Stomach (tissue), 9 donors: ENCODE results near the gene RBM39. TPM values are rescaled to one million over a fixed set of nuclear protein-coding genes. Genes with fewer than 3 reads are reported as not detected.

Source experiments
- DNase-seq, 2 donors: peaks; one replicate each; pipeline versions ENCODE4 v3.0.0 to v3.0.0-alpha.2; 2013 to 2019
- H3K27ac ChIP-seq, 5 donors: fragments of 200-600 bp in 4 of 5; sonication (generic) in 4 of 5; one replicate each; pipeline ENCODE4 v1.5.1; 2013 to 2019; ENCODE audit warnings: mild to moderate bottlenecking in 1 of 5, moderate library complexity in 1 of 5
- H3K27me3 ChIP-seq, 3 donors: fragments of 200-600 bp; sonication (generic); one replicate each; pipeline ENCODE4 v1.5.1; 2017 to 2019; ENCODE audit warnings: mixed run types in 1 of 3
- H3K36me3 ChIP-seq, 4 donors: fragments of 200-600 bp; sonication (generic); 1 replicate in 3 of 4; 2 replicates in 1 of 4; pipeline ENCODE4 v1.5.1; 2016 to 2019
- H3K4me1 ChIP-seq, 4 donors: fragments of 200-600 bp; sonication (generic); one replicate each; pipeline ENCODE4 v1.5.1; 2016 to 2019
- H3K4me3 ChIP-seq, 4 donors: fragments of 200-600 bp; sonication (generic) in 3 of 4; one replicate each; pipeline ENCODE4 v1.5.1; 2016 to 2019; ENCODE audit warnings: mild to moderate bottlenecking in 1 of 4
- H3K9me3 ChIP-seq, 4 donors: fragments of 200-600 bp; sonication (generic); one replicate each; pipeline ENCODE4 v1.5.1; 2016 to 2019
- EP300 ChIP-seq: sonication (generic); formaldehyde crosslinking; IDR thresholded peaks from one replicate; pipeline ENCODE4 v1.6.1; 2017; ENCODE audit warnings: antibody characterized with exemption
- POLR2A ChIP-seq, 4 donors: fragments of 450-650 bp; IDR thresholded peaks; one replicate each; pipeline ENCODE4 v1.6.1; 2016; ENCODE audit warnings: antibody characterized with exemption in 4 of 4, control low read depth in 2 of 4, mild to moderate bottlenecking in 1 of 4, moderate library complexity in 1 of 4
- POLR2AphosphoS5 ChIP-seq, 3 donors: sonication (generic); formaldehyde crosslinking; IDR thresholded peaks; one replicate each; pipeline ENCODE4 v1.6.1; 2016; ENCODE audit warnings: antibody characterized with exemption in 3 of 3
- WGBS, 5 donors: extraction: QIAGEN DNeasy Blood & Tissue Kit in 3 of 5; methylation state at CpG; one replicate each; pipeline versions ENCODE4 v1.1.5 to v1.1.7; 2013 to 2018; 5-methylcytosine and 5-hydroxymethylcytosine counted together
- intact Hi-C: fragments of 100-400 bp; cut with DNase I; formaldehyde crosslinking; loops from one replicate; pipeline ENCODE4 v1.15.1; 2023; ENCODE audit warnings: low total_unique reads
- polyA plus RNA-seq, 3 donors: library from polyadenylated mRNA; stranded (reverse); fragments of 200-250 nt; gene quantifications; one replicate each; pipeline ENCODE4 v1.2.3, GENCODE V29; 2013
- total RNA-seq, 5 donors: library from RNA; depleted of rRNA; stranded (reverse); fragments of >200 nt; gene quantifications; one replicate each; pipeline versions ENCODE4 v1.1.0 to v1.2.3, GENCODE V29; 2014 to 2016
- TF ChIP-seq, protein P1 (sequence below), 7 experiments: fragments of 450-650 bp in 4 of 7; fragments of 200-600 bp in 3 of 7; sonication (generic) in 3 of 7; IDR thresholded peaks; one replicate each; pipeline ENCODE4 v1.5.1; 2016 to 2019; ENCODE audit warnings: antibody characterized with exemption in 7 of 7, control low read depth in 2 of 7, mild to moderate bottlenecking in 1 of 7
- donor health status: healthy with polysubstance abuse.
- donor health status: Bipolar disorder and iron deficiency.
- donor health status: healthy.

RBM39 gene
- total and polyA plus RNA-seq, 8 donors: 93.3 to 770 (median 396) TPM

DNA sequence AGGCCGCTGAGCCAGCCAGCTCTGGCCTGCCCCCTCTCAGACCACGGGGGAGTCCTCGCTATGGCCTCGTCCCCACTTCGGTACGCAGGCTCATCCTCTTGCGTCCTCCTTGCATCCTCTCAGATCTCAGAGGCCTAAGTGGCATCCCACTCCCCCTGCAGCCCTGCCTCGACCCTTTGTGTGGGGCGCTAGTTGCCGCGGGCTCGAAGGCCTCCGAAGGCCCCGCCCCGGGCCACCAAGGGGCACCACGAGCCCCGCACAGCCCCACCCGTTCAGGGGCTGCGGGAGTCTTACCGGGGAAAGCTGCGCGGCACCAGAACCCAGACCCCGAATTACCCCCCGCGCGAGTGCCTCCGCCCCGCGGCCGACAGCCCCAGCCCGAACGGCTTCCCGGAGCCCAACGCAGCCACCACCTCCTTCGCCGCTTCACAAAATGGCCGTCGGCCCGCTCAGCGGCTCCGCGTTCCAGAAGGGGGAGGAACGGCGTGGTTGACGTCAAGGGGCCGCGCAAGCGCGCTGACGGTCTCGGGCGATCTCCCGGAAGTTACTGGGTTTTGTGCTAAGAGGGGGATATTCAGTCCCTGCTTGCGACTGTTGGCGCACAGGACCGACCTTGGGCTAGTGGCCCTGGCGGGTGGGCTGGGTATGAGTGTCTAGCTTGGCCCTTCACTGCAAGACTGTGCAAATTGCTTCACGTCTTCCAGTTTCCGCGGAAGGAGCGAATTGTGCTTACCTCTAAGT, 77.4 kb downstream of the RBM39 start, which contains the start of the genes CPNE1 and RBM12:
TSS of gene CPNE1 (minus strand) at position 435 of the 741 bp plus-strand sequence. CDS start 31,977 bp downstream, outside the sequence.
TSS of gene RBM12 (minus strand) at position 435 of the 741 bp plus-strand sequence. CDS start 9,578 bp downstream, outside the sequence.
- Histone ChIP-seq H3K36me3 (peaks cover 8 to 22% (median 13%) of the 10 kb centered on the region in 4 donors), H3K27ac (peak within 1 kb of the TSS; percentile 90 to 99 (median 99)), H3K4me1 (peaks cover 31 to 41% (median 38%) of the 10 kb centered on the region in 4 donors), H3K4me3 (peak within 1 kb of the TSS; percentile 57 to 80 (median 70)), H3K27me3 (no peaks in the 10 kb centered on the region), H3K9me3 (no peaks in the 10 kb centered on the region)
- peak; percentile 92 to 98 for DNase-seq
- 0 to 2% (median 0%) methylated on average over 14 to 61 of the region's 61 CpGs for WGBS, 5 donors
- intact Hi-C loops: no loop called here
- TF ChIP-seq, protein P1, sequence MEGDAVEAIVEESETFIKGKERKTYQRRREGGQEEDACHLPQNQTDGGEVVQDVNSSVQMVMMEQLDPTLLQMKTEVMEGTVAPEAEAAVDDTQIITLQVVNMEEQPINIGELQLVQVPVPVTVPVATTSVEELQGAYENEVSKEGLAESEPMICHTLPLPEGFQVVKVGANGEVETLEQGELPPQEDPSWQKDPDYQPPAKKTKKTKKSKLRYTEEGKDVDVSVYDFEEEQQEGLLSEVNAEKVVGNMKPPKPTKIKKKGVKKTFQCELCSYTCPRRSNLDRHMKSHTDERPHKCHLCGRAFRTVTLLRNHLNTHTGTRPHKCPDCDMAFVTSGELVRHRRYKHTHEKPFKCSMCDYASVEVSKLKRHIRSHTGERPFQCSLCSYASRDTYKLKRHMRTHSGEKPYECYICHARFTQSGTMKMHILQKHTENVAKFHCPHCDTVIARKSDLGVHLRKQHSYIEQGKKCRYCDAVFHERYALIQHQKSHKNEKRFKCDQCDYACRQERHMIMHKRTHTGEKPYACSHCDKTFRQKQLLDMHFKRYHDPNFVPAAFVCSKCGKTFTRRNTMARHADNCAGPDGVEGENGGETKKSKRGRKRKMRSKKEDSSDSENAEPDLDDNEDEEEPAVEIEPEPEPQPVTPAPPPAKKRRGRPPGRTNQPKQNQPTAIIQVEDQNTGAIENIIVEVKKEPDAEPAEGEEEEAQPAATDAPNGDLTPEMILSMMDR (IDR thresholded peaks at IDR 0.05): no peak
- TF ChIP-seq POLR2AphosphoS5 (IDR thresholded peaks at IDR 0.05) (peak; percentile 96 to 99 (median 97)), EP300 (no peak), POLR2A (IDR thresholded peaks at IDR 0.05) (peak in 2 of 4 donors; percentile 63 to 92)

DNA sequence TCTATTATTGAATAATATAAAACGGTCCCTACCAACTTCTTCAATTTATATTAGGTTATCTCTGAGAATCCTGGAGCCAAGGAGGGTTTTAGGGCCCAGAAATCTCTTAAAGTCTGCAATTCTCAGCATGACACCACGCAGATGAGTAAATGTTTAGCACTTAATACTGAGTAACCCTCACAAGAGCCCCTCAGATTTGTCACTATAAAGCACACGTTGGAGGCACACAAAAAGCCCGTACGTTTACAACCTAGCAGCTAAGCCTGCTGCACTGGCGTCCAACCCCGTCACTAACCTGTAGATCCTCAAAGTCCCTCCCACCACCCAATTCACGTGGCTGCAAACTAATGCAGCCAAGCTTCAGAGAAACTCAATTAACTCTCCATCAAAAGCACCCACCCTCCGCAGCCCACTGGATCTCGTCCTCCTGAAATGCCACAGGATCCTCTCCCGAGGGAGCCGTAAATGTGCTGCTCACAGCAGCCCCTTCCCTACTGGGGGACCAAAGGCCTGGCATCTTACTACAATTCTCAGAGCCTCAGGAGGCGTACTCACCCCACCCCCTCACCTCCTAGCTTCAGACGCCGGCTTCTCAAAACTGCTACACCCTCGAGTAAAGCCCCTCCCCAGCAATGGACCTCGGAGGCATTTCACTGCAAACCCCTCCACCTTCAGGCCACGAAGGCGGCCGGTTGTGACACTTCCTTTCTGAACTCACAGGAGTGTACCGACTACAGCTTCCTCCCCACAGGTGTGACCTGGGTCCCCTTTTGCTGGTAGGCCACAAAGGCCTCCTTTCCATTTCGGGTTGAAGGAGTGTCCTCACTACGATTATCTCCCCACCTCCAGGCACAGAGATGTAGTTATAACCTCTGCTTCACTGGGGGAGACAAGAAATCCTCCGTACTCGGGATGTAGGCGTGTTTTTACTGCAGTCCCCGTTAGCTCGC, 78.3 kb downstream of the RBM39 start:
- Histone ChIP-seq H3K27me3 (no peaks in the 10 kb centered on the region), H3K4me3 (peak overlapping the region; percentile 57 to 80 (median 70)), H3K27ac (peak overlapping the region; percentile 90 to 99 (median 99)), H3K9me3 (no peaks in the 10 kb centered on the region), H3K4me1 (peaks cover 32 to 49% (median 45%) of the 10 kb centered on the region in 4 donors), H3K36me3 (peaks cover under 1 to 13% (median 5%) of the 10 kb centered on the region in 4 donors)
- DNase-seq: peak; percentile 52 to 83
- intact Hi-C loops: no loop called here
- TF ChIP-seq POLR2AphosphoS5 (IDR thresholded peaks at IDR 0.05) (no peak), EP300 (no peak), POLR2A (IDR thresholded peaks at IDR 0.05) (no peak)
- TF ChIP-seq, protein P1 (IDR thresholded peaks at IDR 0.05): no peak
- 0 to 1% (median 0%) methylated on average over 23 to 28 of the region's 28 CpGs for WGBS, 5 donors

DNA sequence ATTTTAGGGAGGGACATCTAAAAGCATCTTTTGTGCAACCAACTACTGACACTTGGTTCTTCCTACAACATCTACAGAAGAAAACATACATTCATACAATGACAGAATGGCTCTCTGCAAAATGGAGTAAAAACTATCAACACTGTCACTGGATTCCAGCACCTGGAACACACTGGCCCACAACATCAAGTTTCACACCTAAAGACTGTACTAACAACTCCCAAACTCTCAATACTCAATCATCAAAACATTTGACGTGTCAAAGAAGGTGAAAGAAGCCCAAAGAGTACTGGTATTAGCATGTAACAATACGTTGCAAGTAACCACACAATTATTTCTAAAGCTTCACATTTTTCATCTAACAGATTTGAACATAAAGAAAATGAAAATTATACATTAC, 79.5 kb downstream of the RBM39 start:
- DNase-seq: no peak
- no peaks in the 10 kb centered on the region for H3K27me3 ChIP-seq
- intact Hi-C loops: no loop called here
- TF ChIP-seq POLR2A (IDR thresholded peaks at IDR 0.05) (no peak), POLR2AphosphoS5 (IDR thresholded peaks at IDR 0.05) (no peak), EP300 (no peak)
- TF ChIP-seq, protein P1 (IDR thresholded peaks at IDR 0.05): no peak
- peak overlapping the region; percentile 12 to 72 (median 62) for H3K4me3 ChIP-seq
- H3K27ac ChIP-seq: peak overlapping the region in 3 of 5 donors; percentile 49 to 99 (median 96)
- WGBS, 5 donors: 9 to 16% (median 13%) methylated on average over 2 of the region's 2 CpGs
- H3K4me1 ChIP-seq: peaks cover 45 to 61% (median 56%) of the 10 kb centered on the region in 4 donors
- no peaks in the 10 kb centered on the region for H3K9me3 ChIP-seq
- peaks cover 0 to under 1% (median 0%) of the 10 kb centered on the region in 4 donors for H3K36me3 ChIP-seq

DNA sequence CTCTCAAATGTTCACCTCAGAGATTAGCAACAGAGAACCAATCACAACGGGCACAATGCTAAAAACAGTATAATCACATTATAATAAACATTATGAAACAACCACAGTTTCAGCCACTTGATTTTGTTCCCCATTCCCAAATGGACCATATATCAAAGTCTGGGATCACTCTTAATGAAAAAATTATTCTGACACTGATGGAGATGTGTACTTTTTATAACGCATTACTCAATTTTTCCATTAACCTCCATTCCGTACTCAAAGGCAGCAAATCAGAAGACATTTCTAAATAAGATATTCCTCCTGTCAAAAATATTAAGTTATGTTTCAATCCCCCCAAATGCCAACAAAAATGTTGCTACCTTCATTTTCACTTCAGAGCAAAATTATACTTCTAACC, 80.2 kb downstream of the RBM39 start:
- intact Hi-C loops: no loop called here
- Histone ChIP-seq H3K27ac (peak overlapping the region in 3 of 5 donors; percentile 19 to 99 (median 49)), H3K27me3 (no peaks in the 10 kb centered on the region), H3K4me3 (peak overlapping the region in 2 of 4 donors; percentile 57 to 72), H3K36me3 (no peaks in the 10 kb centered on the region), H3K9me3 (no peaks in the 10 kb centered on the region), H3K4me1 (peaks cover 46 to 68% (median 63%) of the 10 kb centered on the region in 4 donors)
- 14 to 24% (median 20%) methylated on average over 3 of the region's 3 CpGs for WGBS, 5 donors
- TF ChIP-seq, protein P1 (IDR thresholded peaks at IDR 0.05): no peak
- TF ChIP-seq EP300 (no peak), POLR2AphosphoS5 (IDR thresholded peaks at IDR 0.05) (no peak), POLR2A (IDR thresholded peaks at IDR 0.05) (no peak)
- no peak for DNase-seq
